GM12873 (cell line): Measurements from ENCODE around the gene GPC6.

ENCODE experiments used
- TF ChIP-seq, protein P1 (sequence below): IDR thresholded peaks from 2 replicates; pipeline ENCODE4 v1.5.1; 2012; ENCODE audit warnings: low read depth, mild to moderate bottlenecking, moderate library complexity, low read length, control low read depth; ENCODE audit not compliant: insufficient read depth; ENCODE audit errors: missing control alignments

Gene GPC6

DNA sequence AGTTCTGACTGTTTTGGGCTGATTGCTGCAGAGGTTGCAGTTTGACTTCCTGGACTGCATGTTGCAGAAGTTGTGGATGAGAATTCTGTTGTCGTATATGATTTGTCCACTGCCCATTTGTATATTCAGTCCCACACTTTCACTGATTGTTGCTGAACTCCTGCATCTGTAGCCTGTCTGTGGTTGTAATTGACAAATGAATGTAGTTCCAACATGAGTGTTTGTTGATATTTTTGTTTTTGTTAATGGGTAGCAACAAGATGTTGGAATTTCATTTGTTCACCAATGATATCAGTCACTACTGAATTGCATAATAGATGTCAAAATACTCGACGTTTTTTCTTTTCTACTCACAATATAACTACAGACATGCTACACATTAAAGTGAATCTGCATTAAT lies 719.0 kb downstream of the GPC6 start:
- TF ChIP-seq, protein P1, sequence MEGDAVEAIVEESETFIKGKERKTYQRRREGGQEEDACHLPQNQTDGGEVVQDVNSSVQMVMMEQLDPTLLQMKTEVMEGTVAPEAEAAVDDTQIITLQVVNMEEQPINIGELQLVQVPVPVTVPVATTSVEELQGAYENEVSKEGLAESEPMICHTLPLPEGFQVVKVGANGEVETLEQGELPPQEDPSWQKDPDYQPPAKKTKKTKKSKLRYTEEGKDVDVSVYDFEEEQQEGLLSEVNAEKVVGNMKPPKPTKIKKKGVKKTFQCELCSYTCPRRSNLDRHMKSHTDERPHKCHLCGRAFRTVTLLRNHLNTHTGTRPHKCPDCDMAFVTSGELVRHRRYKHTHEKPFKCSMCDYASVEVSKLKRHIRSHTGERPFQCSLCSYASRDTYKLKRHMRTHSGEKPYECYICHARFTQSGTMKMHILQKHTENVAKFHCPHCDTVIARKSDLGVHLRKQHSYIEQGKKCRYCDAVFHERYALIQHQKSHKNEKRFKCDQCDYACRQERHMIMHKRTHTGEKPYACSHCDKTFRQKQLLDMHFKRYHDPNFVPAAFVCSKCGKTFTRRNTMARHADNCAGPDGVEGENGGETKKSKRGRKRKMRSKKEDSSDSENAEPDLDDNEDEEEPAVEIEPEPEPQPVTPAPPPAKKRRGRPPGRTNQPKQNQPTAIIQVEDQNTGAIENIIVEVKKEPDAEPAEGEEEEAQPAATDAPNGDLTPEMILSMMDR, result no peak

DNA sequence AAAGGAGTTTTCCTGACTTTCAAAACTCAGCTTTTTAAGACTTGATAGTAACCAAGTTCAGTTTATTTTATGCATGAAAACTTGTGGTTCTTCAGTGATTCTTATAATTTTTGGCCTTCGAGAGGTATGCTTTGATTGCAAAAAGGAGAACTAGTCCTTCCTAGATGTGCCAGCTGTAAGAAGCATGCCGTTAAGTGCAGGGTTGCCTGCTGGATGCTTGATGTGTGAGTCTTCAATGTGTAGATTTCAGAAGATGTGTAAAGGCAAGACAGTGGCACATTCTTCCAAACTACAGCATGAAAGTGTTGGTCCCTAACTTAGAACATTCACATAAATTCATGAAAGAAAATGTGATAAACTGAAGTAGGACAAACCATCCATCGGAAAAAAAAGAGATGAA lies 720.4 kb downstream of the GPC6 start:
- TF ChIP-seq, protein P1, result no peak

DNA sequence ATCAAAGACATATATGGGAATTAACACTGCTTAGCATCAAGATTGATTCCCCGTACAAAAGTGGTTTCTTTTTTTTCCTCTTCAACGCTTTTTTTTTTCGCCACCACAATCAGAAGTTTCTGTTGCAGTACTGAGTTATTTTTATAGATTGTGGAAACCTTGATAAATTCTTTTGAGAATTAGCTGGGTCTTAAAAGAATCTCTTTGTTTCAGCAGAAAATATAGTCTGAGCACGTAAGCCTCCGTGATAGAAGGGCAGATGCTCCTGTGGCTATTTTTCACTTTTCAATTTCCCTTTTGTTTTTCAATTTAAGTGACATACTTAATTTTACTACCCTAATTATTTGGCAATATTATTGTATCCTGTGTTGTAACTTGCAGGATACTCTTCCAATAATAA lies 721.0 kb downstream of the GPC6 start:
- TF ChIP-seq, protein P1, result no peak

DNA sequence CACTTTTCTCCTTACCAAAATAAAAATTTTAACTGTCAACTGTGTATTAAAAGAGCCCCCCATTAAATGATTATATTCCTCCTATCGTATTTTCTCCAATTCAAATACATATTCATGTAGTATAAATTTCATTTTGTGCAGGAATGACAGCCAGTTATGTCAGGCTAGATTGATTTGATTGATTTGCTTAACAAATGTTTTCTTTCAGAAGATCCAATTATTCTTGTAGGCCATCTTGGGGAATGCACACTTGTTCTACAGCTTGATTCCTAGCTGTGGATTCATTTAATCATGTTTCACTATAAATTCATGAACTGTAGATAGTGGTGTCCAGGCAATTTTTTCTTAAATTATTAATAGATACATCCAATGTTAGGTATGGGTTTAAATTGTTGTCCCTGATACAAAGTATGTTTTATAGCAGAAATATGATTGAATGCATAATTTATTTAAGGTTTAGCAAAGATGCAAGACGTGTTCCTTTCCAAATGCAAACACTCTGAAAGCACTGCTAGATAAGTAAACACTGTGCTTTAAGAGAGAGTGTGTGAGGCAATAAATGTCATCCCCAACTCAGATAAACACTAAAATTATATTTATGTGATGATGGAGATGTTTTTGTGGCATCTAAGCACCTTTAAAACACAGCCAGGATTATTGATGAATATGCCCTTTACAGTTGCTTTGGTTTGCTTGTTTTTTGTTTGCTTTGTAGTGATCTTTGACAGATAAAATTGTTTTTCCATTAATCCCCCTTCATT lies 721.7 kb downstream of the GPC6 start:
- TF ChIP-seq, protein P1, result no peak

DNA sequence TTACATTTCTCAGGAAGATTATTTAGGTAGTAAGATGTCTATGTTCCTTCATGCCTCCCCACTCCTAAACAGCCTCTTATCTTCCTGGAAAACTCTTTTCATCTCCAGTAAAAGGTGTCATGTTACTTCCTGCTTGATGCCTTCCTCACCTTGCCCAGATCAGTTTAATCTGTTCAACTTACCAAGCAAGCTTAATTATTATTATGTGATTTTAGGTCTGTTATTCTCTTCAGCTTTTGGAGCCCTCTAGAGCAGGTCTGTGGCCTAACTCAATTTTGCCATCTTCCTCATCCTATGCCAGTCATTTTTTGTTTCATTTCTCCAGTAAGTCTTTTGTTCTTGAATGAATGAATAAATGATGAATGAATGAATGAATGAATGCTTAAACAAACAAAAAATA lies 724.5 kb downstream of the GPC6 start:
- TF ChIP-seq, protein P1, result no peak

DNA sequence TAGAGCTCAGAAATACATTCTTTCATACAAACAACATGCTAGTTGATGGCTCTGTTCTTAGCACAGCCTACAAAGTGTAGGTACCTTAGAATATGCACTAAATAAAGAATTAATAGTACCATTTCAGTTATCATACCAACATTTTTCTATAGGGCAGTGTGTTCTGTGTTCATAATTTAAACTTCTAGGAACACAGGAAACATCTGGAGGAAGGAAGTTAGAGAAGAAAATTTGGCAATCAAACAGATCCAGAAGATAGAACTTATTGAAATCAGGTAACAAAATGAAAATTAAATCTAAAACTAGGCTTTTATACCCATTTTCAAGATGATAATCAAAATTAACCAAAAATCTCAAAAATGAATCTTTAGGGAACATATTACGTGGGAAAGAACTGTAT lies 725.3 kb downstream of the GPC6 start:
- TF ChIP-seq, protein P1, result no peak

DNA sequence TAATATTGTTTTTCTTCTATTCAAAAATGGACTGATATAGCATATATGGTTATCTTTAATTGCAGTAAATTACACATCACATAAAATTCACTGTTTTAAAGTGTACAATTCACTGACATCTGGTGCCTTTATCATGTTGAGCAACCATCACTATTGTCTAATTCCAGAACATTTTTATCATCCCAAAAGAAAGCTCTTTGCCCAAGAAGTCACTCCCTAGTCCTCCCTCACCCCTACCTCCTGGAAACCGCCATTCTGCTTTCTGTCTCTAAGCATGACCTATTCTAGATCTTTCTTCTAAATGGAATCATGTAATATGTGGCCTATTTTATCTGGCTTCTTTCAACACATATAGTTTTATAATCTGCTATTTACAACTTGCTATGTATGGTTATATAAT lies 727.2 kb downstream of the GPC6 start:
- TF ChIP-seq, protein P1, result no peak
